ENCODE data around the gene P4HA1. TPM values are rescaled to one million over a fixed set of nuclear protein-coding genes. Genes with fewer than 3 reads are reported as not detected.

P4HA1 gene
- total RNA-seq, 1 donor from 2014 or later = 28.9 TPM

DNA sequence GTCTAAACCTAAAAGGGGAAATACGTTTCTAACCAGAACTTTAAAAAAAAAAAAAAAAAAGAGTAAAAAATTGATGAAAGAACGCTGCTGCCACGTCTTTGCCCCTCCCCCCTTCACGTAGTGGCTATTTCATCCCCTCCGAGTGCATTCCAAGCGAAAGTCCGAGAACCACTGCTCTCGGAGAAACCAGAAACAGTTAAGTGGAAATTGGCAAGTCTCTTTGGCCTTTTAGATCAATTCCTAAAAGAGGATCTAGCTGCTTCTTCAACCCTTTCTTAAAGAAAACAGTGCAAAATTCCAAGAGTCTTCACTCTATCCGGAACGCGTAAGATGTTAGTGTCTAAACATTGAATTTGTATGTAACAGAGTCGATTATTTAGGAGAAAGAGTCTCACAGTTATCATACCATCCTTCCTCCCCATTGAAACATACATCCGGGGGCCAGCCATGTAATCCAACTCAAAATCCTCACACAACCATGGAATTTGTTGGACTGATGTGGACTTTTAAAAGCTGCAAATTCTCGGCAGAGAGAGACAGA is 1.1 kb downstream of the P4HA1 start:
- intact Hi-C loops (cut with micrococcal nuclease) = loop anchor here (1.0 to 5.0 kb wide), 15 partner anchors 19 to 1245 kb away; partner anchors contain the start of genes CFAP70, DNAJC9, MCU and MICU1

DNA sequence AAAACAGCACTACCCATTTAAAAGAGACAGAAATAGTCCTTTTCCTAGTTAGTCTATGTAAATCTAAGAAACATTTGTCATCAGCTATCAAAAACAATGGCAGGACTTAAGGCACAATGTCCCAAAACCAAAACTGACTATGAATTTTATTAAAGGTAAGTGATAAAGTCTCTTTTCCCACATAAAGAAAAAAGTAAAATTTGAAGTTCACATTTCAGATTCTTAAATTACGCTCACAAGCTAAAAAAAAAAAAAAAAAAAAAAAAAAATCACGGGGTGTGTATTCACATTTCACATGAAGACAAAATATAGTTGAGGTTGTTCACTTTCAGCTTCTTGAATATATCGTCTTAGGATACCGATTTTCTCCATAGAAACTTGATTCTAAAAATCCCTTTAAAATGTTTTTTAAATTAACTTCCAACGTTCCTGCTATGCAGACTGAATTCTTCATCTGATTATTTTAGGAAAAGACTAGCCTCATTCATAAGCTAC is 1.6 kb downstream of the P4HA1 start:
- intact Hi-C loops (cut with micrococcal nuclease) = loop anchor here (2.0 to 5.0 kb wide), 4 partner anchors 402 to 1244 kb away; partner anchors contain the start of genes MICU1, PPP3CB, PSAP and SEC24C

DNA sequence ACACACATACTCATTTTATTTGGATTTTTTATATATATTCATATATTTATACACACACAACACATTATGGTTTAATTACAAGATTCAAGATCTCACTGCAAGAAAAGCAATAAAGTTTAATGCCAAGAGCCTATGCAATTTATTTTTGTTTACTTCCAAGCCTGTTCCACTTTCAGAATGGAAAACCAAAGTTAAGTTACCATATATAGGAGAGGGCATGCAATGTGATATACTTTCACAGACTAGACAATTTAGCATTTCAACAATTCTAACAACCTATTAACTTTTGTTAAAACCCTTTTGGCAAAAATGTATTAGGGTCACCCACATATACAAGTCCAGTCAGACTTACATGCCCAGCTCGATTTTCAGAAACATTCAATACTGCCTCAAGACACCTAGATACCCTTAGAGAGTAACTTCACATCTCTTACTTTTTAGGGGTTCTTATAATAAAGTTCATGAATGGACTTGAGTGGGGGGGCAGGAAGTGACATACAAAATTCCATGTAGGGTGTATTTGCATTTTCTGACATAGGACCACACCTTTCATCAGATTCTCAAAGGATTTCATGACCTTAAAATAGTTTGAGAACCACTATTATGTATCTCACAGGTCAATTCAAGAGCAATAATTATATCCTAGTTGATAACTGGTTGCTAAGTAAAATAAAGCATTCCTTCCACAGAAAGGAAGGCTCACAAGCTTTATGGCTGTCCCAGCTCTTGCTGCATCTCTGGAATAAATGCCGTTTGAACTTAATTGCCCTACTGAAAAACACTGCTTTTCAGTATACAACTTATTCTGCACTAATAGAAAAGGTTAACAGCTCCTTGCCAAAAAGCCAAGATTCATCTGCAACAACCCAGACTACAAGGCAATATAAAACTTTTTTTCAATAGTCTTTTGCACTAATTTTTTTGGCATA is 2.5 kb downstream of the P4HA1 start:
- intact Hi-C loops (cut with micrococcal nuclease) = loop anchor here (2.0 kb wide), 1 partner anchor 1243 kb away; the partner anchor contains the start of gene PSAP

DNA sequence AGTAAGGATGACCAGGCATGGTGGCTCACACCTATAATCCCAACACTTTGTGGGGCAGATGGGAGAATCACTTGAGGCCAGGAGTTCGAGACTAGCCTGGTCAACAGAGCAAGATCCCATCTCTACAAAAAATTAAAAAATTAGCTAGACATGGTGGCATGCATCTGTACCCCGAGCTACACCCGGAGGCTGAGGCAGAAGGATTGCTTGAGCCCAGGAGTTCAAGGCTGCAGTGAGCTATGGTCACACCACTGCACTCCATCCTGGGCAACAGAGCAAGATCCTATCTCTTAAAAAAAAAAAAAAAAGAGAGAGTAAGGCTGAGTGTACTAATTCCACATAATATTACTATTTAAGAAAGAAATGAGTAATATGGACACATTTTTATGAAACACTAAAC is 3.8 kb downstream of the P4HA1 start:
- intact Hi-C loops (cut with micrococcal nuclease) = no loop called here

DNA sequence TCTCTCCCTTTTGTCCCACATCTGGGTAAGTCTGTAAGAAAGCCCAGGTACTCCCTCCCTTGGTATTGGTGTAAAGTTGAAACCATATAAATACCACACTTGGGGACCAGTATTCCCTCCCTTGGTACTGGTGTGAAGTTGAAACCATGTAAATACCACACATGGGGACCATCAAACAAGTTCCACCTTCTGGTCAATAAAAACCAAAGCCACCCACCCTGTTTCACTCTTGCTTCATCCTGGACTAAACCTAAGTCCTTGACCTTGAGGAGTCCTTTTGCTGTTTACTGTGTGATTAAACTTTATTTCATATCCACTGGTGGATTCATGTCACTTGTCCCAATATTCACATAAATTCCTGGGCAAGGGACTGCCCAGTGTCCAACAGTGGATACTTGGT is 8.4 kb downstream of the P4HA1 start:
- intact Hi-C loops (cut with micrococcal nuclease) = no loop called here

DNA sequence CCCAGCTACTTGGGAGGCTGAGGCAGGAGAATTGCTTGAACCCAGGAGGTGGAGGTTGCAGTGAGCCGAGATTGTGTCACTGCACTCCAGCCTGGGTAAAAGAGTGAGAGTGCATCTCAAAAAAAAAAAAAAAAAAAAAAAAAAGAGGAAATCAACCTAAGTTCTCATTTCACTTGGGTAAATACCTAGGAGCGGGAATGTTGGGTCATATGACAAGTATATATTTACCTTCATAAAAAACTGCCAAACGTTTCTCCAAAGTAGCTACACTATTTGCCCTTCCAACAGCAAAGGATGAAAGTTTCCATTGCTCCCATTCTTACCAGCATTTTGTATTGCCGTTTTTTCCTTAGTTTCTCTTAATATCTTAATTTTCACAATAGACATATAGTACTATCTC is 9.8 kb downstream of the P4HA1 start:
- intact Hi-C loops (cut with micrococcal nuclease) = no loop called here

DNA sequence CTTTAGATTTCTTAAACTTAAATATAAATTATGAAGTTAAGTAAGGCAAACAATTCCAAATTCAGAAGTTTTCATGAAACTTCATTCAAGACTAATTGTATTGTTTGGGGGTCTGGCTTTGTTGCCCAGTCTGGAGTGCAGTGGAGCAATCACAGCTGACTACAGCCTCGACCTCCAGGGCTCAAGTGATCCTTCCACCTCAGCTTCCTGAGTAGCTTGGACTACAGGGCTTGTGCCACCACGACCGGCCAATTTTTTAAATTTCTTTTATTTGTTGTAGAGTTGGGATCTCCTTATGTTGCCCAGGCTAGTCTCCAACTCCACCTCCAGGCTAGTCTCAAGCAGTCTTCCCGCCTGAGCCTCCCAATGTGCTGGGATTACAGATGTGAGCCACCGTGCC is 12.5 kb downstream of the P4HA1 start:
- intact Hi-C loops (cut with micrococcal nuclease) = no loop called here

DNA sequence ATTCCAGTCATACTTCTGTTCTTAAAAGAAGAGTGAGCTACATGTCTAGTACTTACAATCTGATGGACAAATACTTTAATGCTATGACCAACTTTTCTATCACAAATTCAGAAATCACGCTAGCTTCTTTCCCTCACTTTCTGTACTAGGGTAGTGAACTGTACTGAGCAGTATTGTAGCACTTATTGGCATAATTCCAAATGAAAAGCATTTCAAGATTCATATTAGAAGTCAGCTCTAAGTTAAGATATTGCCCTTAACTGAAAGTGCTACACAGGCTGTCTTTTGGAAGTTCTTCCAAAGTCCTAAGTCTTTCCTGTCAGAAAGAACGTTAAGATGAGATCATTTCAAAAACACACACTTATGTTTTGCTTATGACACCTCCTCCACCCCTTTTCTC is 13.4 kb downstream of the P4HA1 start:
- intact Hi-C loops (cut with micrococcal nuclease) = no loop called here

DNA sequence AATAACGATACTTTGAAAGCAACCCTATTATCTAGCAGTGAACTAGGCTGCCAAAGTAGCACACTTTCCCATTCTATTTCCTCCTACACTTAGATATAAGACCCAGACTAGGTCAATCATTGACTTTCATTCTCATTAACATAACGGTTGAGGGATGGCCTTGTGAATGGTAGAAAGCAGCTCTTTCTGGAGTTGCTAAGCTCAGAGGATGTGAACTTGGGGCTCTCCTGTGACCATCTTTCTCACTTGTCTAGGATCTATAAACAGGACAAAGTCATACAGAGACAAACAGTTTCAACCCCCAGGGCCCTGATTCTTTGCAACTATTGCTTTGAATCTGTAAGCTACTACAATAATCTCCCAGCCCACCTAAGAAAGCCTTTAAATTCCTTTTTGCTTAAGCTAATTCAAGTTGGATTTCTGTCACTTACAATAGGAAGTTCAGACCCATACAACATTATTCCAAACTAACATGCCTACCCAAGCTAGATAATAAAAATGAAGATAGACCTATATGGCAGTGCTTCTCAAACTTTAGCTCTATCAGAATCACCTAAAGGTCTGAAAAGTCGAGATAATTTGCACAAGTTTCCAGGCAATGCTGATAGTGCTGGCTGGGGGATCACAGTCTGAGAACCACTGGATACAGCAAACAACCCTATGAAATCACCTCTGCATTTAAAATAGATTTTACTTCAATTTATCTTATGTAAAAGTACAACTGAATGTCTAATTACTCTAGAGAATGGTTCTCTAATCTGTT is 16.7 kb downstream of the P4HA1 start:
- intact Hi-C loops (cut with micrococcal nuclease) = no loop called here

DNA sequence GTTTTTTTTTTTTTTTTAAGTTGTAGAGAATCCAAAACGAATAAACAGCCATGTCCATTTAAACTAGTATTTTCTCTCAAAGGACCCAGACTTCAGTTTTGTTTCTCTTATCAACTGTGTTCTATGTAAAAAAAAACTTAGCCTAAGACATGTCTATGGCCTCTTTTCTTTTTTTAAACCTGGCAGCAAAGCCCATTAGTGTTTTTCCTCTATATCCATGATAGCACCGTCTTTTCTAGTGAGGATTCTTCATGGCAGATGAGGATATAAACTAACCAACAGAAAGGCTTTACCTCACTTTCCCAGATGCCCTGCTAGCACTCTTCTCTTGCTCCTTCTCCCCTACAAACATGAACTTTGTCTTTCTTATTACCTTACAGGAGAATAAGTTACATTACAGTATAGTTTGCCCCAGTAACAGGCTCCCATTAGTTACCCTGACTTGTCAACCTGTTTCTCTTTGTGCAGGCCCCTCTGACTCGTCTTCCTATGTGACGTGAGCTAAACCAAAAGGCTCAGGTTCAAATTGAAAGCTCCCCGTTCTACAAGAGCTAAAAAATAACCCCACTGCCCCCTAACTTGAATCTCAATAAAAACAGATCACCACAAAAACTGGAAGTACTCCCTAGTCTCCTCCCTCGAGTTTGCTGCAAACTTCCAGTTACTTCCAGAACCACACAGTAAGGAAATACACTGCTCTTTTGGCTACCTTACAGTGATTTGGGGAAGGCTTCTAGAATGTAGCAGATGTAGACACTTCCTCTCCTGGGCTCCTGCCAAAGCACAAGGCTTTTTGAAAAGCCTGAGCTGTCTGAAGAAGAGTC is 20.1 kb downstream of the P4HA1 start:
- intact Hi-C loops (cut with micrococcal nuclease) = loop anchor here (1.0 kb wide), 1 partner anchor 20 kb away; the partner anchor contains the start of gene P4HA1

DNA sequence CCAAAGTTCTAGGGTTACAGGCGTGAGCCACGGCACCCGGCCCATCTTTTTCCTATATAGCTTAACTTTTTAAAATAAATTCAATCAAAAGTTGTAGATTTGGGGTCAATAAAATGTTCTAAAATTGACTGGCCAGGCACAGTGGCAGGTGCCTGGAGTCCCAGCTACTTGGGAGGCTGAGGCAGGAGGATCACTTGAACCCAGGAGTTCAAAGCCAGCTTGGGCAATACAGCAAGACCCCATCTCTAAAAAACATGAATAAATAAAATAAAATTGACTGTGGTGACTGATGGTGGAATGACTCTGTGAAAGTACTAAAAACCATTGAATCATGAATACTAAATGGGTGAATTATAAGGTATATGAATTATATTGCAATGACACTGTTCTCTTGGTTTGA is 20.8 kb downstream of the P4HA1 start:
- intact Hi-C loops (cut with micrococcal nuclease) = loop anchor here (1.0 kb wide), 1 partner anchor 20 kb away; the partner anchor contains the start of gene P4HA1

DNA sequence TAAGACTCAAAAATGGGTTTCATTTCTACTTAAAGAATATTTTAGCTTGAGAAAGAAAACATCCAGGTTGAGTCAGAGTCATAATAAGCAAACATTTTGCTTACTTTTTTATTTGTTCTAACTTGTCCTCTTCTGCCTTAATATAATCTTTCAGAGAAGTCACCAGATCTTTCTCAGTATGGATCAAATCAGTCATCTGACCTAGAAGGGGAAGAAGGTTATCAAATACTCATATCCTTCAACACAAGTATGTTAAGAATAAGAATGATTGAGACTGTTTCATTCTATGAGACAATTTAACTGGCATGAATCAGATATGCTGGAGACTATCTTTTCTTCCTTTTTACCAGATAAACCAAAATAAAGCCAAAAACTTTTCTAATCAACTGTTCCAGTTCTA is 23.0 kb downstream of the P4HA1 start:
- intact Hi-C loops (cut with micrococcal nuclease) = no loop called here

DNA sequence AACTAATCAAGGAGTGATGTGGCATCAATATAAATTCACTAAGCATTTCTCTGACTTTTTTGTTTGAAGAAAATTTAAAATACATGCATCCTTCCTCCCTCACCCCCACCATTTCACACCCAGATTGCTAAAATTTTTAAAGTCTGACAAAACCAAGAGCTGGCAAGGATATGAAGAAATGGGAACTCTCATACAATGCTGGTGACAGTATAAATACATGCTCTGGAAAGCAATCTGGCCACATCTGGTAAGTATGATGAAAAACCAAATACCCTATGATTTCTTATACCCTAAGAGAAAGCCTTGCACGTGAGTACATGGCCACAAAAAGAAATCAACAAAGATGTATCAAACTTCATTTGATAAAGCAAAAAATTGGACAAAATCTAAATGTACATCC is 31.2 kb downstream of the P4HA1 start:
- intact Hi-C loops (cut with micrococcal nuclease) = no loop called here

DNA sequence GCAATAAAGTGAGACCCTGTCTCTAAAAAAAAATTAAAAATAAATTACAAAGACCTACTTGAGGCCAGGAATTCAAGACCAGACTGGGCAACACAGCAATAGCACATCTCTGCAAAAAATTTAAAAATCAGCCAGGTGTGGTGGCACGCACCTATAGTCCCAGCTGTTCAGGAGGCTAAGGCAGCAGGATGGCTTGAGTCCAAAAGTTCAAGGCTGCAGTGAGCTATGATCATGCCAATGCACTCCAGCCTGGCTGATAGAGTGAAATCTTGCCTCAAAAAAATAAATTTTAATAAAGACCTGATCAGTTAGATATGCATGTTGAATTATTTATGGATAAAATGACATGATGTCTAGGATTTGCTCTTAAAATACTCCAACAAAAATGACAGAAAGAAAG is 34.9 kb downstream of the P4HA1 start:
- intact Hi-C loops (cut with micrococcal nuclease) = loop anchor here (1.0 kb wide), 3 partner anchors 35 to 697 kb away; partner anchors contain the start of gene P4HA1

DNA sequence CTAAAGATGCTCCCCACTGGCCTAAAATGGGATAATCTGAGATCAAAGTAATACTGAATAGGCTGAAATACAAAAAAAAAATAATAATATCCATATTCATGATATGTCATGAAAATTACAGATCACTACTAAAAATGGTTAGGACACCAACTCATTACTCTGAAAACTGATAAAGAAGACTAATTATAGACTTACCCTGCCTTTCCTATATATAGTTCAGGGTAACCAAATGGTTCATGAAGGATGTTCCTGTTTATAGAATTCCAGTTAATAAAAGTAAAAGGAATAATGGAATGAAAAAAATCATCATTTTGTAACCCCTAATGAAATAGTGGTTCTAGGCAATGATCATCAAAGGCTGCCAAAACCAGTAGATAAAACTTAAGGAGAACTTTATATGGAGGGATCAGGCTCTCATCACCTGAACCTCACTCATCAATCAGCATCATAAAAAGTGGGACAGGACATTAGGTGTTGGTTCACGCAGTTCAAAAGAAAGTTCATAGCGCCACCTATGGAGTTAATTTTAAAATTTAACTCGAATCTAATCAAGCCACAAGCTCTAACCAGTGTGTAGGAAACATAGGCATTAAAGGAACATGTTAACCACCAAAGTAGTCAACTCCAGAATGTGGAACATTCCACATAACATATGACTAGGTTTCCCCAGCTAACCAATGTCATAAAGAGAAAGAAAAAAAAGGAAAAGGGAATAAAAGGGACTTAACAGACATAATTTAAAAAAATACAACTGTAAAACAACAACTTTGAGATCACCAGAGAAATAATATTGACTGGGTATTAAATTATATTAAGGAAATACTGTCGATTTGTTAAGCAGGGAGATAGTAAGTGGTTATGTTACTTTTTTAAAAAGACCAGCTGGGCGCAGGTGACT is 35.7 kb downstream of the P4HA1 start:
- intact Hi-C loops (cut with micrococcal nuclease) = loop anchor here (1.0 kb wide), 3 partner anchors 35 to 697 kb away; partner anchors contain the start of gene P4HA1

DNA sequence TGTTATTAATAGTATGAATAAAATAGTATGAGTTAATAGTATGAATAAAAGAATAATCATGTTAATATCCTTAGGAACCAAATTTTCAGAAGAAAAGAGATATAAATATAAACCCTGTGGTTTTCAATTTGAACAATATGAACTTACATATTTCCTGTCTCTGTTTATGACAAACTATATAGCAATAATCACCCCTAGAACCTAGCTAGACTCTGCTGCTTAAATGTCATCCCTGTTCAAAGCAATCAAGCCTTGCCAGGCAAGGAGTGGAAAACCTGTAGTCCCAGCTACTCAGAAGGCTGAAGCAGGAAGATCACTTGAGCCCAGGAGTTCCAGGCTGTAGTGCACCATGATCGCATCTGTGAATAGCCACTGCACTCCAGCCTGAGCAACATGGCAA is 36.5 kb downstream of the P4HA1 start:
- intact Hi-C loops (cut with micrococcal nuclease) = no loop called here

DNA sequence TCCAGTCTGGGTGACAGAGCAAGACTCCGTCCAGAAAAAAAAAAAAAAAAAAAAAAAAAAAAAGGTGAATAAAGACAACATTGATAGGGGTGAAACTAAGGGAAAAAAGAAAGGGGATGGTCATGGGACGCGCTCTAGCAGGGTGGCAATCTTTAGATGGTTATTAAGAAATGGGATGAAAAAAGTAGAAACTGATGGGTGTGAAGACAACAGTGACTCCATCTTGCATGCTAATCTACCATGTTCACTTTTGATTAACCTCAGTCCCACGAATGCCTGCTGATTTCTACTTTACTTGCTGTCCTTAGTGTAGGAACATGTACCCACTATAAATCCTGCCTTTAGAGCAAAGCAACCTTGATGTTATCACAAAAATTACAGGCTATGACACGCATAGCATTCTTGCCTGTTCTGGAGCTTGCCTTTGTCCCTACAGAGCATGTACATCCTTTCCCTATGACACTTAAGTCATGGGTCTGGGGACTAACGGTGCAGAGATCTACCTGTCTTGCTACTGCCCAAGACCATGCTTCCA is 38.5 kb downstream of the P4HA1 start:
- intact Hi-C loops (cut with micrococcal nuclease) = no loop called here

DNA sequence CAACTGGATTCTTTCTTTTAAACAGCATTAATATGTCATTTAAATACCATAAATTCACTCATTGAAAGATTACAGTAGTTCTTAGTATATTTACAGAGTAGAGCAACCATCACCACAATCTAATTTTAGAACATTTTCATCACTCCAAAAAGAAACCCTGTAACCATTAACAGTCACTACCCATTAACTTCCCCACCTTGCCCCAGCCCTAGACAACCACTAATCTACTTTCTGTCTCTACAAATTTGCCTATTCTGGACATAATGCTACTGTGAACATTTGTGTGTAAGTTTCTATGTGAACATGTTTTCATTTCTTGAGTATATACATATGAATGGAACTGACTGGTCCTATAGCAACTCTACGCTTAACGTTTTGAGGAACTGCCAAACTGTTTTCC is 42.4 kb downstream of the P4HA1 start:
- intact Hi-C loops (cut with micrococcal nuclease) = no loop called here

DNA sequence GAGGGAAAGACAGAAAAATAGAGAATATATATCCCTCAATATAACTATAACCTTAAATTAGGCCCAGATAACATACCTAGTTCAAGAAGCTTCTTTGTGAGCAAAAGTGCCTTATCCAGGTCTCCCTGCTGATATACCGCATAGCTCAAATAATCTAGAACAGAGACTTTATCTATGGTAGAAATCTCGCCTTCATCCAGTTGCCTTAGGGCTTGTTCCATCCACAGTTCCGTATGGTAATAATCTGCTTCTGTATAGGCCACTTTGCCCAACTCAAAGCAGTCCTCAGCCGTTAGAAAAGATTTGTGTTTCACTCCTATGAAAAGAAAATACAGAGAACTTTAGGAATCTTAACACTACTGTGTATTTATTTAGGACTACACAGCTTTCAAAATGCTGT is 43.4 kb downstream of the P4HA1 start:
- intact Hi-C loops (cut with micrococcal nuclease) = no loop called here
